ENCODE results near the gene LRRC23. TPM values are rescaled to one million over a fixed set of nuclear protein-coding genes. Genes with fewer than 3 reads are reported as not detected.

LRRC23 gene
- total RNA-seq, 1 donor: 7.6 TPM

GRCh38 chr12:6921539-6921938 is 16.9 kb downstream of the LRRC23 start:
- Histone ChIP-seq H3K4me2 (ENCODE audit: insufficient read depth, low read length) (no peak overlapping the region), H3K4me1 (ENCODE audit: insufficient read depth, low read length) (peaks cover 32% of the 10 kb centered on the region), H3K9me3 (ENCODE audit: low read depth, low read length) (no peaks in the 10 kb centered on the region), H2AFZ (ENCODE audit: low read length) (no peak overlapping the region), H3K27me3 (ENCODE audit: insufficient read depth, low read length) (no peaks in the 10 kb centered on the region), H3K4me3 (ENCODE audit: insufficient read depth, low read length) (no peak overlapping the region), H3K36me3 (ENCODE audit: insufficient read depth, low read length) (peaks cover 25% of the 10 kb centered on the region), H4K20me1 (ENCODE audit: insufficient read depth, low read length) (no peaks in the 10 kb centered on the region), H3K27ac (ENCODE audit: low read depth, low read length) (no peak overlapping the region), H3K79me2 (ENCODE audit: insufficient read depth, low read length) (peaks cover 3% of the 10 kb centered on the region)
- no peak for TF ChIP-seq CTCF (IDR thresholded peaks at IDR 0.05; ENCODE audit: extremely low read depth, low read depth, low read length)
- DNase-seq (ENCODE audit: insufficient read length, low spot score, missing footprints): no peak

GRCh38 chr12:6921996-6922946 is 17.6 kb downstream of the LRRC23 start:
- TF ChIP-seq CTCF (IDR thresholded peaks at IDR 0.05; ENCODE audit: extremely low read depth, low read depth, low read length): no peak
- Histone ChIP-seq H3K79me2 (ENCODE audit: insufficient read depth, low read length) (peaks cover 8% of the 10 kb centered on the region), H2AFZ (ENCODE audit: low read length) (no peak overlapping the region), H3K4me2 (ENCODE audit: insufficient read depth, low read length) (no peak overlapping the region), H3K27ac (ENCODE audit: low read depth, low read length) (no peak overlapping the region), H3K9me3 (ENCODE audit: low read depth, low read length) (no peaks in the 10 kb centered on the region), H3K36me3 (ENCODE audit: insufficient read depth, low read length) (peaks cover 22% of the 10 kb centered on the region), H3K27me3 (ENCODE audit: insufficient read depth, low read length) (no peaks in the 10 kb centered on the region), H3K4me3 (ENCODE audit: insufficient read depth, low read length) (no peak overlapping the region), H4K20me1 (ENCODE audit: insufficient read depth, low read length) (no peaks in the 10 kb centered on the region), H3K4me1 (ENCODE audit: insufficient read depth, low read length) (peaks cover 34% of the 10 kb centered on the region)
- DNase-seq (ENCODE audit: insufficient read length, low spot score, missing footprints): peak; percentile 68

GRCh38 chr12:6923003-6923732 is 18.5 kb downstream of the LRRC23 start:
- Histone ChIP-seq H3K36me3 (ENCODE audit: insufficient read depth, low read length) (peaks cover 20% of the 10 kb centered on the region), H3K4me2 (ENCODE audit: insufficient read depth, low read length) (no peak overlapping the region), H3K27me3 (ENCODE audit: insufficient read depth, low read length) (no peaks in the 10 kb centered on the region), H3K4me3 (ENCODE audit: insufficient read depth, low read length) (no peak overlapping the region), H3K9me3 (ENCODE audit: low read depth, low read length) (no peaks in the 10 kb centered on the region), H3K79me2 (ENCODE audit: insufficient read depth, low read length) (peaks cover 13% of the 10 kb centered on the region), H4K20me1 (ENCODE audit: insufficient read depth, low read length) (no peaks in the 10 kb centered on the region), H3K27ac (ENCODE audit: low read depth, low read length) (no peak overlapping the region), H2AFZ (ENCODE audit: low read length) (no peak overlapping the region), H3K4me1 (ENCODE audit: insufficient read depth, low read length) (peaks cover 30% of the 10 kb centered on the region)
- DNase-seq (ENCODE audit: insufficient read length, low spot score, missing footprints): peak; percentile 30
- TF ChIP-seq CTCF (IDR thresholded peaks at IDR 0.05; ENCODE audit: extremely low read depth, low read depth, low read length): no peak

GRCh38 chr12:6923851-6924250 is 19.2 kb downstream of the LRRC23 start:
- no peak for TF ChIP-seq CTCF (IDR thresholded peaks at IDR 0.05; ENCODE audit: extremely low read depth, low read depth, low read length)
- Histone ChIP-seq H3K9me3 (ENCODE audit: low read depth, low read length) (no peaks in the 10 kb centered on the region), H3K27me3 (ENCODE audit: insufficient read depth, low read length) (no peaks in the 10 kb centered on the region), H3K4me2 (ENCODE audit: insufficient read depth, low read length) (no peak overlapping the region), H3K27ac (ENCODE audit: low read depth, low read length) (no peak overlapping the region), H3K79me2 (ENCODE audit: insufficient read depth, low read length) (peaks cover 19% of the 10 kb centered on the region), H3K4me3 (ENCODE audit: insufficient read depth, low read length) (no peak overlapping the region), H4K20me1 (ENCODE audit: insufficient read depth, low read length) (peaks cover under 1% of the 10 kb centered on the region), H2AFZ (ENCODE audit: low read length) (peak overlapping the region; percentile 57), H3K36me3 (ENCODE audit: insufficient read depth, low read length) (peaks cover 20% of the 10 kb centered on the region), H3K4me1 (ENCODE audit: insufficient read depth, low read length) (peaks cover 30% of the 10 kb centered on the region)
- no peak for DNase-seq (ENCODE audit: insufficient read length, low spot score, missing footprints)
